Adrenal gland (tissue), 5 donors: Measurements from ENCODE around the gene GTF2A2.

Experiments
- POLR2A ChIP-seq, 2 donors: fragments of 450-650 bp; IDR thresholded peaks; one replicate each; pipeline ENCODE4 v1.6.1; 2017; ENCODE audit warnings: antibody characterized with exemption in 2 of 2, mild to moderate bottlenecking in 2 of 2, moderate library complexity in 1 of 2
- TF ChIP-seq, protein P1 (sequence below), 6 experiments: fragments of 450-650 bp in 4 of 6; fragments of 200-600 bp in 2 of 6; sonication (generic) in 1 of 6; IDR thresholded peaks; 1 replicate in 5 of 6; 2 replicates in 1 of 6; pipeline versions ENCODE4 v1.5.1 to v1.8.0; 2016 to 2021; ENCODE audit warnings: antibody characterized with exemption in 6 of 6, mild to moderate bottlenecking in 2 of 6, moderate library complexity in 1 of 6
- donor health status: DM: no; HTN: no; CAD: no.

DNA sequence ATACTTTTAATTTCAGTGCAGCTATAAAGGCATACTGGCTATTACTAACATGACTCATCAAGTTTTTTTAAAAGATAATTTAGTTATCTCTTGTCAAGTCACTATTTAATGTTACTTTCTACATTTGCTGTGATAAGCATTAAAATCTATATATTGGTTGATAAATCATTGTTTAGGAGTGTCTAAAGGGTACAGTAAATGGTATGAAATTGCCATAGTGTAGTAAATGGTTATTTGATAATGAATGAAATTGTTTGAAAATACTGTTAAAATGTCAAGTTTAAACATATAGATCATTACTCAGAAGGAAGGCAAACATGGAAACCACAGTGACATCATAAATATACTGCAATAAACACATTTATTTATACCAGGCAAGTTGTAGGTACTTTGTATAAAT lies 45.0 kb upstream of the GTF2A2 start:
- TF ChIP-seq, protein P1, sequence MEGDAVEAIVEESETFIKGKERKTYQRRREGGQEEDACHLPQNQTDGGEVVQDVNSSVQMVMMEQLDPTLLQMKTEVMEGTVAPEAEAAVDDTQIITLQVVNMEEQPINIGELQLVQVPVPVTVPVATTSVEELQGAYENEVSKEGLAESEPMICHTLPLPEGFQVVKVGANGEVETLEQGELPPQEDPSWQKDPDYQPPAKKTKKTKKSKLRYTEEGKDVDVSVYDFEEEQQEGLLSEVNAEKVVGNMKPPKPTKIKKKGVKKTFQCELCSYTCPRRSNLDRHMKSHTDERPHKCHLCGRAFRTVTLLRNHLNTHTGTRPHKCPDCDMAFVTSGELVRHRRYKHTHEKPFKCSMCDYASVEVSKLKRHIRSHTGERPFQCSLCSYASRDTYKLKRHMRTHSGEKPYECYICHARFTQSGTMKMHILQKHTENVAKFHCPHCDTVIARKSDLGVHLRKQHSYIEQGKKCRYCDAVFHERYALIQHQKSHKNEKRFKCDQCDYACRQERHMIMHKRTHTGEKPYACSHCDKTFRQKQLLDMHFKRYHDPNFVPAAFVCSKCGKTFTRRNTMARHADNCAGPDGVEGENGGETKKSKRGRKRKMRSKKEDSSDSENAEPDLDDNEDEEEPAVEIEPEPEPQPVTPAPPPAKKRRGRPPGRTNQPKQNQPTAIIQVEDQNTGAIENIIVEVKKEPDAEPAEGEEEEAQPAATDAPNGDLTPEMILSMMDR (IDR thresholded peaks at IDR 0.05), result no peak
- no peak for TF ChIP-seq POLR2A (IDR thresholded peaks at IDR 0.05)
